Testis (tissue), 3 donors: ENCODE results near the gene NOC2L. TPM values are rescaled to one million over a fixed set of nuclear protein-coding genes. Genes with fewer than 3 reads are reported as not detected.

Source experiments
- DNase-seq: peaks from one replicate; pipeline ENCODE4 v3.0.0-alpha.2; 2019
- H3K27ac ChIP-seq, 2 donors: fragments of 200-600 bp; sonication (generic); one replicate each; pipeline ENCODE4 v1.5.1; 2019
- H3K27me3 ChIP-seq: fragments of 200-600 bp; sonication (generic); one replicate; pipeline ENCODE4 v1.5.1; 2019
- H3K36me3 ChIP-seq: fragments of 200-600 bp; sonication (generic); one replicate; pipeline ENCODE4 v1.5.1; 2017; ENCODE audit warnings: low read depth; ENCODE audit errors: missing control alignments
- H3K4me1 ChIP-seq: fragments of 200-600 bp; sonication (generic); one replicate; pipeline ENCODE4 v1.5.1; 2019
- H3K4me3 ChIP-seq, 2 donors: fragments of 200-600 bp; sonication (generic); one replicate each; pipeline ENCODE4 v1.5.1; 2017 to 2019
- H3K9me3 ChIP-seq: fragments of 200-600 bp; sonication (generic); one replicate; pipeline ENCODE4 v1.5.1; 2017
- POLR2A ChIP-seq: fragments of 450-650 bp; IDR thresholded peaks from one replicate; pipeline ENCODE4 v1.6.1; 2017; ENCODE audit warnings: antibody characterized with exemption, mild to moderate bottlenecking, moderate library complexity
- WGBS, 2 donors: methylation state at CpG; one replicate each; pipeline ENCODE4 v1.1.5; 2018; 5-methylcytosine and 5-hydroxymethylcytosine counted together
- intact Hi-C: fragments of 100-400 bp; cut with DNase I; formaldehyde crosslinking; loops from one replicate; pipeline ENCODE4 v1.15.1; 2023; ENCODE audit warnings: low total_unique reads
- polyA plus RNA-seq: library from polyadenylated mRNA; stranded (reverse); fragments of 350-450 nt; fragmentation: Illumina TruSeq; extraction: RNeasy Lipid Tissue Mini Kit (QIAGEN cat#74804); gene quantifications from one replicate; pipeline ENCODE4 v1.2.3, GENCODE V29; 2014; ENCODE audit warnings: low read depth, low replicate concordance; ENCODE audit not compliant: insufficient read depth
- total RNA-seq, 2 donors: library from RNA; depleted of rRNA; stranded (reverse); fragments of >200 nt; gene quantifications; one replicate each; pipeline ENCODE4 v1.2.3, GENCODE V29; 2016
- TF ChIP-seq, protein P1 (sequence below), 3 experiments: fragments of 450-650 bp in 2 of 3; fragments of 200-600 bp in 1 of 3; sonication (generic) in 1 of 3; IDR thresholded peaks; one replicate each; pipeline ENCODE4 v1.5.1; 2016 to 2019; ENCODE audit warnings: antibody characterized with exemption in 3 of 3, mild to moderate bottlenecking in 2 of 3, moderate library complexity in 1 of 3

The NOC2L gene
- total and polyA plus RNA-seq, 3 donors from 2014 or later: 78.3 to 94.0 (median 82.5) TPM

DNA sequence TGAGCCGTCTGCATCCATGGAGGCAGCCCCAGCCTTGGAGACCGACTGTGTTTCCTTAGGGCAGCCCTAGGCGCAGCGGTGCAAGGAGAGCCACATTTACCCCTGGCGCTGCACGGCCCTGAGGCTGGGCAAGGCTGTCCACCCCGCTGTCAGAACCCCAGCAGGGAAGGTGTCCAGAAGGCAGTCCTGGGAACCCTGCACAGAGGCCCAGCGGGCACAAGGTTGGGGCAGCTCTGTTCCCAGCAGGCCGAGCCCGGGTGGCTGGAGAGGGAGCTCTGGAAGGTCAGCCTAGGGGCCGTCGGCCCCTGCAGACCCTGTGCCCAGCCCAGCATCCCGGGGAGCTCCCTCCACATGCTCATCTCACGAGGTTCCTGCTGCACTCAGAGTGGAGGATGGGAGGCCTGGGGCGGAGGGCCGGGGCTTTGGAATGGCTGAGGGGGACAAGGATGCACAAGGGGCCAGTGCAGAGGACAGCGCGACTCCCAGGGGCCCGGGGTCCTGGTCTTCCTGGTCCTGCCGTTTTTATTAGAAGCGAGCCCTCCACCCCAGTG is 55.3 kb downstream of the NOC2L start:
- DNase-seq: peak; percentile 16
- TF ChIP-seq, protein P1, sequence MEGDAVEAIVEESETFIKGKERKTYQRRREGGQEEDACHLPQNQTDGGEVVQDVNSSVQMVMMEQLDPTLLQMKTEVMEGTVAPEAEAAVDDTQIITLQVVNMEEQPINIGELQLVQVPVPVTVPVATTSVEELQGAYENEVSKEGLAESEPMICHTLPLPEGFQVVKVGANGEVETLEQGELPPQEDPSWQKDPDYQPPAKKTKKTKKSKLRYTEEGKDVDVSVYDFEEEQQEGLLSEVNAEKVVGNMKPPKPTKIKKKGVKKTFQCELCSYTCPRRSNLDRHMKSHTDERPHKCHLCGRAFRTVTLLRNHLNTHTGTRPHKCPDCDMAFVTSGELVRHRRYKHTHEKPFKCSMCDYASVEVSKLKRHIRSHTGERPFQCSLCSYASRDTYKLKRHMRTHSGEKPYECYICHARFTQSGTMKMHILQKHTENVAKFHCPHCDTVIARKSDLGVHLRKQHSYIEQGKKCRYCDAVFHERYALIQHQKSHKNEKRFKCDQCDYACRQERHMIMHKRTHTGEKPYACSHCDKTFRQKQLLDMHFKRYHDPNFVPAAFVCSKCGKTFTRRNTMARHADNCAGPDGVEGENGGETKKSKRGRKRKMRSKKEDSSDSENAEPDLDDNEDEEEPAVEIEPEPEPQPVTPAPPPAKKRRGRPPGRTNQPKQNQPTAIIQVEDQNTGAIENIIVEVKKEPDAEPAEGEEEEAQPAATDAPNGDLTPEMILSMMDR (IDR thresholded peaks at IDR 0.05): no peak
- no peak for TF ChIP-seq POLR2A
- Histone ChIP-seq H3K27me3 (no peaks in the 10 kb centered on the region), H3K4me1 (peaks cover 15% of the 10 kb centered on the region), H3K4me3 (peak overlapping the region; percentile 47 to 49), H3K27ac (peak overlapping the region in 1 of 2 donors; percentile 59), H3K9me3 (no peaks in the 10 kb centered on the region), H3K36me3 (no peaks in the 10 kb centered on the region)
- 69% methylated on average over 19 of the region's 21 CpGs; no CpG with 5 or more reads in 1 of the 2 donors for WGBS, 2 donors
- intact Hi-C loops: loop anchor here (10.0 kb wide), 1 partner anchor 71 kb away; no protein-coding TSS in a partner anchor

DNA sequence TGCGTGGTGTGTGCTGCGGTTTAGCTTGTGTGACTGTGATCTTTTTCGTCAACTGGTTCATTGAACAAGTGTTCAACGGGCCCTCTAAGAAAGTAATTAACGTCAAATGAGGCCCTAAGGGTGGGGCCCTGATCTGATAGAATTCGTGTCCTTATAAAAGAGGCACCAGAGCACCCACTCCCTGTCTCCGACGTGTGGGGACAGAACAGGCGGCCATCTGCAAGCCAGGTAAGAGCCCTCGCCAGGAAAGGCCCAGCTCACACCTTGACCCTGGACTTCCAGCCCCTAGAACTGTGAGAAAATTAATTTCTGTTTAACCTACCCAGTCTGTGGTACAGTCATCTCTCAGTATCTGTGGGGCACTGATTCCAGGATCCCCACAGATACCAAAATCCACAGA is 55.8 kb downstream of the NOC2L start:
- Histone ChIP-seq H3K4me3 (no peak overlapping the region), H3K4me1 (peaks cover 15% of the 10 kb centered on the region), H3K36me3 (no peaks in the 10 kb centered on the region), H3K27me3 (no peaks in the 10 kb centered on the region), H3K9me3 (no peaks in the 10 kb centered on the region), H3K27ac (no peak overlapping the region)
- TF ChIP-seq POLR2A: no peak
- TF ChIP-seq, protein P1 (IDR thresholded peaks at IDR 0.05): no peak
- intact Hi-C loops: loop anchor here (10.0 kb wide), 1 partner anchor 71 kb away; no protein-coding TSS in a partner anchor
- peak; percentile 11 for DNase-seq
- 65 to 76% methylated on average over 10 of the region's 10 CpGs for WGBS, 2 donors

DNA sequence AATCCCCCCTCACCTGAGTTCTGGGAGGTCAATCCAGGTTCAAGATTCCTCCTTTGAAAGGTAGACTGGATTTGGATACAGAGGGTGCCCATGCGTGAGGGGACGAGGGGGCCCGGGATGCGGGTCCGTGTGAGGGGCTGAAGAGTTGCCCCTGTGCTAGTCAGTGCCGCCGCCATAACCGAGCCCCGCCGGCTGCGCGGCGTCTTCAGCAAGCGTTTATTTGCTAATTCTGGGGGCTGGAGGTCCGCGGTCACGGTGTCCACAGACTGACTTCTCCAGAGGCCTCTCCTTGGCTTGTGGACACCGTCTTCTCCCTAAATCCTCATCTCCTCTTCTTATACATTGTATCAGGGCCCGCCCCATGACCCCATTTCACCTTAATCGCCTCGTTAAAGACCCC is 56.3 kb downstream of the NOC2L start:
- Histone ChIP-seq H3K4me3 (no peak overlapping the region), H3K9me3 (no peaks in the 10 kb centered on the region), H3K27me3 (no peaks in the 10 kb centered on the region), H3K4me1 (peaks cover 15% of the 10 kb centered on the region), H3K36me3 (no peaks in the 10 kb centered on the region), H3K27ac (no peak overlapping the region)
- intact Hi-C loops: loop anchor here (10.0 kb wide), 1 partner anchor 72 kb away; no protein-coding TSS in a partner anchor
- DNase-seq: peak; percentile 16
- WGBS, 2 donors: 63 to 82% methylated on average over 10 to 21 of the region's 21 CpGs
- TF ChIP-seq POLR2A: no peak
- TF ChIP-seq, protein P1 (IDR thresholded peaks at IDR 0.05): no peak

DNA sequence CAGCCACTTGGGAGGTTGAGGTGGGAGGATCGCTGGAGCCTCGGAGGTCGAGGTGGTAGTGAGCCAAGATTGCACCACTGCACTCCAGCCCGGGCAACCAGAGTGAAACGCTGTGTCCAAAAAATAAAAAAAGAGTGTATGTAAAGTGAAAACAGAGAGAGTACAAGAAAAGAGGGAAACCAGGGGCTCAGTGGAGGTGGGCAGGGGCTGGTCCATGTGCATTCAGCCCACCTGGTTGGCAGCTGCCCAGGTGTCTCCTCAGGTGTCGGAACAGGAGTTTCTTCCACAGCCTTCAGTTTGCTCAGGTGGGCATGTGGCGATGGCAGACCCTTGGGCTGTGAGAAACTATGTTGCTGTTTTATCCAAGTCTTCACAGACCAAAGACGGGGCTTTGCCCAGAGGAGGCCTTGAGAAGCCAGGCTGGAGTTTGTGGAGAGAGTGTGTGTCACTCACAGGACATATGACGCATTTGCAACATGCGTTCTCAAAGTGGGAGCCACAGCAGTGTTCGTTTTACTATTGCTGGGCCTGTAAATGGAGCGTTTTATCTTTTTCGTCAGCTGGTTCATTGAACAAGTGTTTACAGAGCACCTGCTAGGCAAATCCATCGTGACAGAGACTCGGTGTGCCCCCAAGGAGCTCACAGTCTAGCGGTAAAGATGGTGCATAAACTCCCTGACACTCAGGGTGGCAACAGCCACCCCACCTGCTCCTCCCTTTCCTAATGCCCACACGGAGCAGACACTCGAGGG is 57.8 kb downstream of the NOC2L start:
- TF ChIP-seq, protein P1 (IDR thresholded peaks at IDR 0.05): no peak
- no peak for TF ChIP-seq POLR2A
- Histone ChIP-seq H3K27ac (no peak overlapping the region), H3K36me3 (no peaks in the 10 kb centered on the region), H3K9me3 (no peaks in the 10 kb centered on the region), H3K4me3 (no peak overlapping the region), H3K4me1 (peaks cover 10% of the 10 kb centered on the region), H3K27me3 (no peaks in the 10 kb centered on the region)
- intact Hi-C loops: loop anchor here (10.0 kb wide), 1 partner anchor 74 kb away; no protein-coding TSS in a partner anchor
- WGBS, 2 donors: 74 to 81% methylated on average over 17 to 18 of the region's 18 CpGs
- DNase-seq: peak; percentile 16
